NOMO-1 treated with DMSO at 0.1 percent for 48 hours (cell line): ENCODE data around the gene UMOD.

Source experiments
- DNase-seq: peaks from one replicate; lab custom pipeline; 2025; ENCODE audit not compliant: unreplicated experiment; lab: John Stamatoyannopoulos, UW

UMOD gene

GRCh38 chr16:20352615-20353014 is at the start of gene UMOD:
Gene UMOD, minus strand, starts transcription at chr16:20352715. Its CDS starts 1,978 bp downstream, at chr16:20350737.
- DNase-seq: no peak

GRCh38 chr16:20401475-20402016 is 49.0 kb upstream of the UMOD start:
- no peak for DNase-seq

GRCh38 chr16:20401066-20401465 is 48.6 kb upstream of the UMOD start:
- DNase-seq: no peak

GRCh38 chr16:20399185-20399584 is 46.7 kb upstream of the UMOD start:
- DNase-seq: no peak

- no peak for DNase-seq
Measured at GRCh38 chr16:20398603-20399002, 46.1 kb upstream of the UMOD start.

- no peak for DNase-seq
Measured at GRCh38 chr16:20397468-20398074, 45.1 kb upstream of the UMOD start.

- DNase-seq: no peak
Measured at GRCh38 chr16:20396846-20397467, 44.4 kb upstream of the UMOD start.

GRCh38 chr16:20395946-20396345 is 43.4 kb upstream of the UMOD start:
- no peak for DNase-seq

GRCh38 chr16:20393801-20394577 is 41.5 kb upstream of the UMOD start:
- no peak for DNase-seq

GRCh38 chr16:20391045-20391444 is 38.5 kb upstream of the UMOD start:
- no peak for DNase-seq

- no peak for DNase-seq
Measured at GRCh38 chr16:20388854-20389253, 36.3 kb upstream of the UMOD start.

- DNase-seq: no peak
Measured at GRCh38 chr16:20387978-20388377, 35.5 kb upstream of the UMOD start.

GRCh38 chr16:20385844-20386832 is 33.6 kb upstream of the UMOD start:
- no peak for DNase-seq

GRCh38 chr16:20383106-20384029 is 30.9 kb upstream of the UMOD start:
- DNase-seq: peak; percentile 16

- DNase-seq: no peak
Measured at GRCh38 chr16:20382202-20382948, 29.9 kb upstream of the UMOD start.

- no peak for DNase-seq
Measured at GRCh38 chr16:20380782-20381181, 28.3 kb upstream of the UMOD start.

- no peak for DNase-seq
Measured at GRCh38 chr16:20377181-20377580, 24.7 kb upstream of the UMOD start.

GRCh38 chr16:20372701-20373100 is 20.2 kb upstream of the UMOD start:
- no peak for DNase-seq

- DNase-seq: no peak
Measured at GRCh38 chr16:20369452-20370054, 17.0 kb upstream of the UMOD start.
